M059J (cell line): ENCODE data around the gene RBBP8. TPM values are rescaled to one million over a fixed set of nuclear protein-coding genes. Genes with fewer than 3 reads are reported as not detected.
"Not testable (repeated sequence)": the region's sequence is repeated elsewhere in the genome, so short reads cannot be mapped to it uniquely, and the experiment has no call there.

Experiments
- DNase-seq: peaks from one replicate; pipeline ENCODE4 v3.0.0-alpha.2; 2012; ENCODE audit warnings: low read depth
- total RNA-seq: library from RNA; depleted of rRNA; stranded (reverse); fragments of >200 nt; shearing (Covaris generic); gene quantifications from 2 replicates; pipeline ENCODE4 v1.2.3, GENCODE V29; 2014; rRNA removed

Gene RBBP8
- 53.9 and 67.0 TPM in 2 replicates for total RNA-seq

DNA sequence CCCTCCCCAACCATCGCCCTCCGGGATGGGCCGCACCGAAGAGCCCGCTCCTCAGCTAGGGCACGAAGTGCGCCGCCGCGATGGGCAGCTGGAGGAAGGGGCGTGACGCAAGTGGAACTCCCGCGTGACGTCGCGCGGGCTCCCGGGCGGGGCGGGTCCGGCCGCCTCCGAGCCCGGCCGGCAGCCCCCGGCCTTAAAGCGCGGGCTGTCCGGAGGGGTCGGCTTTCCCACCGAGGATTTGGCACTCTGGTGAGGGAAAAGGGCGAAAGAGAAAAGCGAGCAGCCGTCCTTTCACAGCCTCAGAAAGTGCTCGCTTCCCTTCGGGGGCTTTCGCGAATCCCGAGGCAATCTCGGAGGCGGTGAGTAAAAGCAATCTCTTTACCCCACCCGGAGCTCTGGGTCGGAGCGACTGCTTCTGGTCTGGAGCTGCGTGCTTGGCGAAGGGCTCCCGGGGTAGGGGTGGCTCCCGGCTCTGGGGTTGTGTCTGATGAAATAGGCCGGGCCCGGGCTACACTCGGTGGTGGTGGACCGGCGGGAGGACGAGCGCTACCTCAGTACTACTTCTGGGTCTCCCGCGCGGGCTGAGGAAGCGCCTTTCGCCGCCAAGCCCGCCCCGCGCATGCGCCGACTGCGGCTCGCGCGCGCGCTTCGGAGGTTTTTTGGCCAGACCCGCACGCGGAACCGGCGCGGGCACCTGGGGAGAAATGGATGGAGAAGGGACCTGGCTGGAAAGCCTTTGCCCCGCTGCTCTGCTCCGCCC is at the start of gene RBBP8:
RBBP8 (plus strand) TSS at position 123 of the 760 bp plus-strand sequence. CDS start 3,524 bp downstream, outside the sequence.
- peak; percentile 81 for DNase-seq

DNA sequence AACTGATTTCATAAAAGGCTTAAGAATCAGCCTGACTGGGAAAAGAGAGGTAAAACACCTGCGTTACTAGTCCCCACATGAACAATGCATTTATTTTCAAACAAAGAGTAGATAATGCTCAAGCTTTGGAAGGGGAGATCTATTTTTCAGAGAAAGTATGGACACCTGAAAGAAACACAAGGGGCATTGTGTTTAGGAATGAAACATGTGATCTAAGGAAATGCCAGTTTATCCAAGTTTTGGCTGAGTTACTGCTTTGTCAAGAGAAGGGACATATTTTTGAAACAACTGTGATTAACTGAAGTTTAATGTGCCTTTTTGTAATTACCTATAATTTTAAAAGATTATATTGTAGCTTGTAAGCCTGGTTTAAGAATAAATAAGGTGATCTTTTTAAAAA is 49.3 kb upstream of the RBBP8 start:
- DNase-seq, result no peak

DNA sequence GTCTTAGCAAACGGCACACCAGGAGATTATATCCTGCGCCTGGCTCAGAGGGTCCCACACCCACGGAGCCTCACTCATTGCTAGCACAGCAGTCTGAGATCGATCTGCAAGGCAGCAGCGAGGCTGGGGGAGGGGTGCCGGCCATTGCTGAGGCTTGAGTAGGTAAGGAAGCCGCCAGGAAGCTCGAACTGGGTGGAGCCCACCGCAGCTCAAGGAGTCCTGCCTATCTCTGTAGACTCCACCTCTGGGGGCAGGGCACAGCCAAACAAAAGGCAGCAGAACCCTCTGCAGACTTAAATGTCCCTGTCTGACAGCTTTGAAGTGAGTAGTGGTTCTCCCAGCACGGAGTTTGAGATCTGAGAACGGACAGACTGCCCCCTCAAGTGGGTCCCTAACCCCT is 47.4 kb upstream of the RBBP8 start:
- not testable (repeated sequence) for DNase-seq

DNA sequence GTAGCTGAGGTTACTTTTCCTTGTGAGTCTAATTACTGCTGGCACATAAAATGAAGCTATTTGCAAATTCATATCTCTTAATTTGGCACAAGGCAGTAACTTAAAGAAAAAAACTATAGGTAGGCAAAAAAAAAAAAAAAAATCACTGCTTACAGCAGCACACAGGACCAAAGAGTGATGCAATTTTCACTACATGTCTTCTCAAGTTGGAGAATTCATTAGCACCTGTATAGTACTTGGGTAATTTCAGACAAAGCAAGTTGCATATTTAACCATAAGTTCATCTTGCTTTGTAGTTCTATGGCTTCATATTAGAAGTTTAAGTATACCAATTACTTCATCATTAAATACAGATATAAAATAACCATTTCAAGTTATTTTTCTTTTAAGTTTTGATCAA is 33.7 kb upstream of the RBBP8 start:
- no peak for DNase-seq

DNA sequence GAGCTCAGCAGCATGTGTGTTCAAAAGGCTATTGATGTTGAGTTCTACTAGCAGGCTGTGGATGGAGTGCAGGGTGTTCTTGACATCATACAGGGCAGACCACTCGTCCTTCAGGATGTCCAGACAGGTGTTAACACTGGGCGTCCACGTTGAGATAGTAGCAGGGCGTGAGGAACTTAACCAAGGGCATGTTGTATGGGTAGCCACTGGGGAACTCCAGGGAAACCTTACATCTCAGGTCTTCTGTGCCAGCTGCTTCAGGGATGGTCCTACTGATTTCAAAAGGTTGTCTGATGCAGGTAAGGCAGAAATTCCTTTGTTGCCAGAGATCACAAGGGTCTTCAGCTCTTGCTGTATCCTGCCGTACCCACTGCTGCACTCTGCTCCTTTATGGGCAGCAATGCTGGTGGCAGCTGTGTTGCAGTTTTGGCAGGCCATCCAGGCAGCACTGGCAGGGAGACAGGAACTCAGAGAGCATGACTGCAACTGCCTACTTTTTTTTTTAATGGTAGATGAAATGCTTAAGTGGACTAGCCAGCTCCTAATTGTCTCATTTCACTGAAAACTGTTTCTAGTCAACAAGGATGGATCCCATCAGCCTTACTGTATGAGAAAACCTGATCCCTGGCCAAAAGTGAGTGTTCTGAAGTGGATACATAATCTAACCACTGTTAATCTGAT is 32.4 kb upstream of the RBBP8 start:
- DNase-seq, result no peak

DNA sequence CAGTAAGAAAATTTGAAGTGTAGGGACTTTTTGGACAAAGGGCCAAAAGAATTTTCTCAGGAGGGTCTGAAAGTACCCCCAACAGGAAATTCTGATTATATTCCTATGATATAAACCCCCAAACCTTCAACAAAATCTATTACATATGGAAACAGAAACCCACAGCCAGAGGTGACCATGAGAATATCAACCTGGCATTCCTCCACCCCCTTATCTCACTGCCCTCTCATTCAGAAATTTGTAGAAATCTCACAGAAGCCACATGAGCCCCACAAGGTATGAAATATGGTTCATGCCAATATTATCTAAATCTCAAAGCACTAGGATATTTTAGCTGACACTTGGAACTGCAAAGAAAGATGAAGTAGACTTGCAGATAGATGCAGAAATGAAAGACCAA is 31.0 kb upstream of the RBBP8 start:
- DNase-seq, result no peak

DNA sequence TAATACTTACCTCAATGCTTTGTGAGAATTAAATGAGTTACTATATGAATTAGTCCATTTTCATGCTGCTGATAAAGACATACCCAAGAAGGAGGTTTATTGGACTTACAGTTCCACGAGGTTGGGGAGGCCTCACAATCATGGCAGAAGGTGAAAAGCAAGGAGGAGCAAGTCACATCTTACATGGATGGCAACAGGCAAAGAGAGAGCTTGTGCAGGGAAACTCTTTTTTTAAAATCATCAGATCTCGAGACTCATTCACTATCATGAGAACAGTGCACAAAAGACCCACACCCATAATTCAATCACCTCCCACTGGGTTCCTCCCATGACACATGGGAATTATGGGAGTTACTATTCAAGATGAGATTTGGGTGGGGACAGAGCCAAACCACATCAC is 29.9 kb upstream of the RBBP8 start:
- DNase-seq, result not testable (repeated sequence)

DNA sequence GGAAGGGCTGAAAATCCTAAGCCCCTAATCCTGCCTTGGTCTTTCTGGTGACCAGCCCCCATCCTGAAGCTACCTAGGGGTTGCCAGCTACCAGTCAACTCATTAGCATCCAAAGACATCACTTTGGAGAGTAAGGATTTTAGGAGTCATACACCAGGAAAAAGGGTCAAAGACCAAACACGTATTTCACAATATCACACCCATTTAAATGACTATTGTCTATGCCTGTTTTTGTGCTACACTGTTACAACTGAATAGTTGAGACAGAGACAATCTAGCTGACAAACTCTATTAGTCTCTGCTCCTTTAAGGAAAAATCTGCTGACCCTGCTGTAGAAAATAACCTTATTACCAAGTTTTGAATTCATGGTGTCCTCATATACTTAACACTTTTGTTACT is 21.0 kb upstream of the RBBP8 start:
- no peak for DNase-seq

DNA sequence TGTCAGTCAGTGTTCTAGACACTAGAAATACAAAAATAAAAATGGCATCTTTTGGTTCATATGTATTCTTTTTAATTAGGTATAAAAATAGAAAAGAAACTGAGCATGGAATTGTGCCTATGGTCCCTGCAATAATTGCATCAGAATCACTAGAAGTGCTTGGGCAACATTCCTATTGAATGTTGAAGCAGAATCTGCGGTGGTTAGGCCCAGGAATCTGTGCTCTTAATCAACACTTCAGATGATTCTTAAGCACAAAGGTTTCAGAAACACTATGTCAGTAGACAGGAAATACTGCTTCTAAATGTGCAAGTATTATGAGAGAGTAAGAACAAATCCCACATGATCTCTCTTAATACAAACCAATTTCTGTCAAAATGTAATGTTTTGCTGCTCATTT is 20.3 kb upstream of the RBBP8 start:
- DNase-seq, result no peak

DNA sequence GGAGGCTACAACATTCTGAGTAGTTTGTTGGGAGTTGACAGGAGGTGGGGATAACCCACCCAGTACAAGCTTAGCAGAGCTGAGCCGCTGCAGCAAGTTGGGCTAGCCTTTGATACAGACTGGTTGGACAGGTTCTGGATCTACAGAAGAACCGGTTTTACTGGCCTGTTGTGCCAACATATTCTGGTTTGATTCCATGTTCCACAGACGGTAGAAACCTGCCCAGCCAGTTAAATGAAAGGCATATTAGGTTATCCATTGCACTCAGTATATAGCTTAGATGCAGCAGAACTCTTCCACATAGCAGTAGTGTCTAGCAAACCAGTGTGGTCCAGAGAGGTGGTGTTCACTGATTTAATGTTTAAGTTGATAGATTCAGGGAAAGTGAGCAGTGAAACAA is 19.3 kb upstream of the RBBP8 start:
- DNase-seq, result no peak

DNA sequence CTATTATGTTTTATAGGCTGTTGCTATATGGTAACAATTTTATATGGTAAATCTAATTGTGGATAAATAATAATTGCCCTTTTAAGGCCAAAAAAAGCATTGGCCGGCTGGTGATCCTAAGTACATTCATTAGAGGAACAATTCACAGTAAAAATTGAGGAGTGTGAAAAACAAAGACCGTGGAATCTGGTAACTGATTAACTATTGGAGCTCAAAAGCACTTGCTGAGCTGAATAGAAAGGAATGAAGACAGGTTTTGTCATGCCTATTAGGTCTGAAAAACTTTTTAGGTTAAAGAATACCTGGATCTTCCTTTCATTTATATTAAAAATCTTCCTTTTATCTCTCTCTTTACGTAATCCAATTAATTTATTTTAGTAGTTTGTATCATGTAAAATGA is 18.5 kb upstream of the RBBP8 start:
- DNase-seq, result no peak

DNA sequence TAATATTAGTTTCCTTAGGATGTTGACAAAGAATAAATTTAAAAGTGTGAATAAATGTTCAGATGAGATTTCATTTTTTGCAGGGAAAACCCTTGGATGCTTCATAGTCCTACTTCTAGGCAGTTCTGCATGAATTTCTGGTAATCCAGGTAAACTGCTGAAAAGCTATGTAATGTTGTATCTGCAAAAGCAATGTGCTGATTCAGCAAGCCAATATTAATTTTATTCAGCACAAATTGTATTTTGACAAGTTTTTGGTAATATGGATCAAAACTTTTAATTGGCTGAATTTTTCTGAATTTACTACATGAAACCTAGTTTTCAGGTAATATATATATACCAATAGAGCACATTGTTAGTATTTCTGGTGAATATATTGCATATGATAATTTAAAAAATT is 17.8 kb upstream of the RBBP8 start:
- no peak for DNase-seq

DNA sequence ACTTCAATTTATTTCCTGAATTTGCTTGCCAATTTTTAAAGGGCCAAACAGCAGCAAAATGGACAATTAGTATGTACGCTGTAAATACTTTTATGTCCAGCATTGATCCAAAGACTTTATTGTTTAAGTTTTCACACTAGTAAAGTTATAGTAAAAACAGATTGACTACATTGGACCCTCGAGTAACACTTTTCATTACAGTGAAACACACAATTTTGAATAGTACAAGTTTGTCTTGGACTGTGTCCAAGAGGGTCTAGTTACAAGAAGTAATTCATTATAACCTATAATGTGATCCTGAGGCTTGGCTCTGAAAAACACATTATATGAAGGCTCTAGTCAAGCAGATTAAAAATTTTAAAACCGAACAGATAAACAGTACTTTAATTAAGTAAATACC is 11.4 kb upstream of the RBBP8 start:
- DNase-seq, result no peak

DNA sequence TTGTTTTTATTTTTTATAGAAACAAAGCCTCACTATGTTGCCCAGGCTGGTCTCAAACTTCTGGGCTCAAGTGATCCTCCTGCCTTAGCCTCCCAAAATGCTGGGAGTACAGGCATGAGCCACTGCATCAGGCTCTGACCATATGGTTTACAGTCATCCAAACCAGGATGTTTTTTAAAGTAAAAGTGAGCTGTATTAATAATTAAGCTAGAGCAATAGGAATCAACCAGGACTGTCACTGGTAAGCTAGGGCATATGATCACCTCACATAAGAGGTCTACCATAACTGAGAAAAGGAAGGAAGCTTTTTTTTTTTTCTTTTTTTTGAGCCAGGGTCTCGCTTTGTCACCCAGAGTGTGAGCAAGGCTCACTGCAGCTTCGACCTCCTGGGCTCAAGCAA is 8.5 kb upstream of the RBBP8 start:
- no peak for DNase-seq

DNA sequence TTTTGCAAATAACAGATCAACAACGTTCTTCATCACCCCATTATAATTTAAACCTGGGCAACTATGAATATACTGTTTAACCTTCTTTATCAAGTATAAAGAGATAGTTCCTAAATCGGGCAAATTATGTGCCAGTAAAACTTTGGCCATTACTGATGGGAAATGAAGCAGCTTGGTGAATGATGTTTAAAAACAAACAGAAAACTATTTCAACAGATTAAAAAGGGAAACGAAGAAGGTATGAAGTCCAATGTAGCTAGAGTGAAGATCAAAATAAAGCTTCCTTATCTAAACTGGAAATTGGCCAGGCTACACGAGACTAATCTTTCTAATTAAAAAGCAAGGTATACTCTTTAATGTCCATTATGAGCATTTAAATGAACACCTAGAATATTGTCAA is 6.7 kb upstream of the RBBP8 start:
- no peak for DNase-seq

DNA sequence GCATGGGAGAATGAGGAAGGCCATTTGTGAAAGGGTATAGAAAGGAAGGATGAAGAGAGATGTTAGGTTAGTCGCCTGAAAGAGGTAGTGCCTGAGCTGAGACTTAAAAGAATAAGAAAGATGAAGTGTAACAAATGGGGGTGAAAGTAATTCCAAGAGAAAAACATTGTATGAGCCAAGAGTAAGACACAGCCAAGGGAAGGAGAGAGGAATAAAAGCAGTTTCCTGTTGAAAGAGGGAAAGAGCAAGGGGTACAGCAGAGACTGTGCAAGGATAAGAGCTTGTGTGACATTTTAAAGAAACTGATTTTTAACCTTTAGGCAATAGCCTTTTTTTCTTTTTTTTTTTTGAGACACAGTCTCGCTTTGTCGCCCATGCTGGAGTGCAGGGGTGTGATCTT is 4.8 kb upstream of the RBBP8 start:
- DNase-seq, result no peak

DNA sequence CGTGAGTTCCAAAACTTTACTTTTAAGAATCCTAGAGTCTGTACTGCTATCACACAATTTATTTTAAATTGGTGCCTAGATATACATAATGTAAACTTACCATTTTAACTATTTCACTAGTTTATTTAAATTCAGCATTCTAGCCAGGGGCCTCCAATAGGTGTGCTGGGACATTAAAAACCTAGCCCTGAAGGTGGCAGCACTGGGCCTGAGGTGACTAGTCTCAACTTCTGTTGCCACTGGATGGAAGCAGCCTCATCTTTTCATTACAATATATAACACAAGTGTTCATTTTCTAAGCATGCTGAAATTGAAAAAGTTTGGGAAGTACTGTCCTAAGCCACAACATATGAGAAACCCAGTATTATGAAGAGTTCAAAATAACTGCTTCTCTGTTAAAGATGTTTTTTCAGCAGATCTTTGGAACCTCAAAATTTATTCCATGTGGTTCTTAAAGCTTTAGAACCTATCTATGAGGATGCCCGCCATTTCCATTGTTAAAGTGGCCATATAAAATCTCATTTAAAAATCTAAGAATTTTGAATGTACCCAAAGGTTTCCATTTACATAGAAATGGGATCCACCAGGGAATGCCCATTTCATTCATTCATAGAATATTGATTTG is 2.9 kb upstream of the RBBP8 start:
- DNase-seq, result peak; percentile 75

DNA sequence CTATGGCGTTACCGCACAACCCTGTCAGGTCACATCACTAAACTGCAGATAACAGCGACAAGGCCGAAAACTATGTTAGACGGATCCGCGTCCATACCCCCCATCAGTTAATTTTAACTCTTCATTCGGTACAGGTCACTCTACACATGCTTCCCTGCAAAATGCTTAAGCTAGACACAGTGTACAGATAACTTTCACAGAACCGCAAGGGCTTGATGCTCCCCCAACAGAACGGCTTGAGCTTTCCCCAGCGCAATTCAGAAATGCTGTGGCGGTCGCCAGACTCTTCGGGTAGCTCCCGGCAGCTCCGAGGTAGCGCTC is 283 bp upstream of the RBBP8 start:
- DNase-seq, result no peak

DNA sequence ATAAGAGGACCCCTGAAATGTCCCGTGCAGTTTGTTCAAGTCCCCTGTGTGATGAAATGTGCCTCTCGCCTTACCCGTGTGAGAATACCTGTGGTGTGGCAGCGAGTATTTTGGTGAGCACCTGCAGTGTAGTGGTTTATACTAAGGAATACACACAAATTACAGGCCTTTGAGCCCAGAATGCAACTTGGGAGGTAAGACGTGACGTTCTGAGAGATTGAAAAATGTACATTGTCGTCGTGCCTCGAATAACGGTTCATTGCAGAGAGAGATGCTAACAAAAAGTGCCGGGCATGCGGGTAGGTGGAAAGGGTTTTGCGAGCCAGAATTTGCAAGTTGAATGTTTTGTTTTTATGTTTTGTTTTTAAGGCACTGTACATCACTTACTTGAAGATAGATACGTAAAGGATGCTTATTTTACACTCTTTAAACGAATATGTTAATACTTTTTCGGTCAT is 867 bp downstream of the RBBP8 start:
- DNase-seq, result no peak

DNA sequence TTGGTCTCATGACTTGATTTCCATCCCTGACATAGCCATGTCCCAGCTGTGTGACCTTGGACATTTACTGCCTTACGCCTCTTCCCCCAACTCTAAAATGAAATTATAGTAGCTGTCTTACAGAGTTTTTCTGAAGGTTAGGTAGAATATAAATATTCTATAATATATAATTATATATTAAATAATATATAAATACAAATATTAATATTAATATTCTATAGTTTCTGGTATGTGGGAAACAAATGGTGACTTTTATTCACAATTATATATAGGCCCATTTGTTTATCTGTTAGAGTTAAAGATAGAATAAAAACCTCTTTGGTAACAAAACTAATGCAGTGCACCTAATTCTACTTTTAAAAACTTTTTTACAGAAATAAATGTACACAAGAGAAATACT is 1.7 kb downstream of the RBBP8 start:
- no peak for DNase-seq

DNA sequence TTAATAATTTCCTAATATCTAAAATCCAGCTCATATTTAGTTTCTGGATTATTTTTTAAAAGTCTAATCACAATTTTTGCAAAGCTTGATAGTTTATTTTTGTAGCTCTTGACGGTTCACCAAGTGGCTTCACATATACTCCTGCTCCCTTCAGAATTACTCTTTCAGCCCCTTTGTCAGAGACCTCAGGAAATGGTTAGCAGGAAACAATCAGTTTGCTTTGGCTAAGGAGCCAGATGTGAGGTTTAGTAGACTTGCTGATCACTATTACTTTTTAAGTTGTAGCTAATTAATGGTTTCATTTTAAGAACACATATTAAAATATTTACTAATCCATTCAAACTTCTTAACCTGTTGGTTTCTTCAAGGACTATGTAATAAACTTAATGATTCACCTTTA is 2.3 kb downstream of the RBBP8 start:
- DNase-seq, result no peak

DNA sequence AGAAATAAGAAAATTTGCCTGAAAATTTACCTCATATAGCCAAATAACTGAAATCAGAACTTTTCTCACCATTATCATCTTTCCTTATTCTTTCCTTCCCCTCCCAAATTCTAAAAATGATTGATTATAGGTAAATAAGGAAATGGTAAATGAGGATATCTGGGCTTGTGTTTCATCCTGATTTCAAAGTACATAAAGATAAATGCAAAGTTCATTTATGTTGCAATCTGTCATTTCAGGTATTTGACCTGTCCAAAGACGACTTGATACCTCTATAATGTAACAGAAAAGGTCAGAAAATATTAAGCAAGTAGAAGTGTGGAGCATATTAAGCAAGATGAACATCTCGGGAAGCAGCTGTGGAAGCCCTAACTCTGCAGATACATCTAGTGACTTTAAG is 3.4 kb downstream of the RBBP8 start:
- no peak for DNase-seq

DNA sequence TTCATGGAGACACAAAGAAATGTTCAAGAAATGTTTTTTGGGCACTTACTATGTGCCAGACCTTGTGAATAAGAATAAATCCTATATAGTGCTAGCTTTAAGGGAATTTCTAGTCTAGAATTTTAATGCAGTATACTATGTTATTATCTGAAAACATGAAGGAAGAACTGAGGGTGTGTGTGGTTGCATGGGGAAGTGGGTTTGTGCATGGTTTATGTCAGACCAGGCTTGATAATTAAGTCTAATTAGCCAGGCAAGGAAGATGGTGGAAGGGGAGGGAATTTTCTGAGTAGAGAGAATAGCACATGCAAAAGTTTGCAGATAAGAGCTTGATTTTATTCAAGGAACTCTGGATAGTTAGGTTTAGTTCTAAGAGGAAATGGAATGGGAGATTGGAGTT is 6.5 kb downstream of the RBBP8 start:
- DNase-seq, result no peak
